Endothelial cell (in vitro differentiated cells): ENCODE measurements around the gene CCDC7. TPM values are rescaled to one million over a fixed set of nuclear protein-coding genes. Genes with fewer than 3 reads are reported as not detected.
"Not testable (repeated sequence)": the region's sequence is repeated elsewhere in the genome, so short reads cannot be mapped to it uniquely, and the experiment has no call there.

Source experiments
- DNase-seq: peaks from one replicate; pipeline ENCODE4 v3.0.0; 2021; ENCODE audit warnings: low spot score
- H3K27ac Mint-ChIP-seq: one replicate; pipeline ENCODE4 v1.8.0; 2021; ENCODE audit warnings: mixed read lengths, inconsistent platforms; ENCODE audit not compliant: unreplicated experiment
- H3K27me3 Mint-ChIP-seq: one replicate; pipeline ENCODE4 v1.8.0; 2021; ENCODE audit warnings: mild to moderate bottlenecking, moderate library complexity, mixed read lengths, inconsistent platforms; ENCODE audit not compliant: unreplicated experiment
- H3K36me3 Mint-ChIP-seq: one replicate; pipeline ENCODE4 v1.8.0; 2021; ENCODE audit warnings: mild to moderate bottlenecking, low read depth, mixed read lengths, inconsistent platforms; ENCODE audit not compliant: unreplicated experiment
- H3K4me1 Mint-ChIP-seq: one replicate; pipeline ENCODE4 v1.8.0; 2021; ENCODE audit warnings: mild to moderate bottlenecking, mixed read lengths, inconsistent platforms; ENCODE audit not compliant: unreplicated experiment
- H3K4me3 Mint-ChIP-seq: one replicate; pipeline ENCODE4 v1.8.0; 2021; ENCODE audit warnings: mild to moderate bottlenecking, mixed read lengths, inconsistent platforms; ENCODE audit not compliant: unreplicated experiment
- H3K9me3 Mint-ChIP-seq: one replicate; pipeline ENCODE4 v1.8.0; 2021; ENCODE audit warnings: mixed read lengths, inconsistent platforms; ENCODE audit not compliant: unreplicated experiment
- total RNA-seq: library from RNA; stranded (reverse); fragmentation: NEBNext Ultra II Directional; extraction: Animal tissue kit (Norgen Biotek cat#: 25700); gene quantifications from one replicate; pipeline ENCODE4 v1.2.1, GENCODE V29; 2021; ENCODE audit not compliant: unreplicated experiment
- TF ChIP-seq, protein P1 (sequence below): fragments of 200-600 bp; sonication (generic); IDR thresholded peaks from one replicate; pipeline ENCODE4 v1.5.0; 2021; ENCODE audit warnings: antibody characterized with exemption; ENCODE audit not compliant: unreplicated experiment

The CCDC7 gene
- total RNA-seq, 1 donor from 2014 or later: 5.4 TPM

DNA sequence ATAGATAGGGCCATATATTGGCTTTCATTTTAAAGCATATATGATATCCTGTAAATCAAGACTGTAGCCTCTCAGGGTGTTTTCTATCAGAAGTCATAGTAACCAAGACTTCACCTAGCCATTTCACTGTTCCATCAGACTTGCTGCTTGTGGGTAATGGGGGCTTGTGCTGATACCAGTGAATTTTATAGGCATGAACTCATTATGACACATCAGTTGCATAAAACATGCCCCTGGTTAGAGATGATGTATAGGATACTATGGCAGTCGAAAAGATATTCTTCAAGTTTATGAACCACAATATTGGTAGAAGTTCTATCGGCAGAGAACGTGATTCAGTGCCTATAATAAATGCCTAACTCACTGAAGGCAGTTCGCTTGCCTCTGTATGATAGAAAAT lies 305.6 kb downstream of the CCDC7 start:
- H3K4me1 Mint-ChIP-seq: no peaks in the 10 kb centered on the region
- no peaks in the 10 kb centered on the region for H3K9me3 Mint-ChIP-seq
- no peak overlapping the region for H3K27ac Mint-ChIP-seq
- peaks cover 3% of the 10 kb centered on the region for H3K27me3 Mint-ChIP-seq
- H3K36me3 Mint-ChIP-seq: peaks cover 12% of the 10 kb centered on the region
- no peak overlapping the region for H3K4me3 Mint-ChIP-seq
- TF ChIP-seq, protein P1, sequence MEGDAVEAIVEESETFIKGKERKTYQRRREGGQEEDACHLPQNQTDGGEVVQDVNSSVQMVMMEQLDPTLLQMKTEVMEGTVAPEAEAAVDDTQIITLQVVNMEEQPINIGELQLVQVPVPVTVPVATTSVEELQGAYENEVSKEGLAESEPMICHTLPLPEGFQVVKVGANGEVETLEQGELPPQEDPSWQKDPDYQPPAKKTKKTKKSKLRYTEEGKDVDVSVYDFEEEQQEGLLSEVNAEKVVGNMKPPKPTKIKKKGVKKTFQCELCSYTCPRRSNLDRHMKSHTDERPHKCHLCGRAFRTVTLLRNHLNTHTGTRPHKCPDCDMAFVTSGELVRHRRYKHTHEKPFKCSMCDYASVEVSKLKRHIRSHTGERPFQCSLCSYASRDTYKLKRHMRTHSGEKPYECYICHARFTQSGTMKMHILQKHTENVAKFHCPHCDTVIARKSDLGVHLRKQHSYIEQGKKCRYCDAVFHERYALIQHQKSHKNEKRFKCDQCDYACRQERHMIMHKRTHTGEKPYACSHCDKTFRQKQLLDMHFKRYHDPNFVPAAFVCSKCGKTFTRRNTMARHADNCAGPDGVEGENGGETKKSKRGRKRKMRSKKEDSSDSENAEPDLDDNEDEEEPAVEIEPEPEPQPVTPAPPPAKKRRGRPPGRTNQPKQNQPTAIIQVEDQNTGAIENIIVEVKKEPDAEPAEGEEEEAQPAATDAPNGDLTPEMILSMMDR: no peak
- no peak for DNase-seq

DNA sequence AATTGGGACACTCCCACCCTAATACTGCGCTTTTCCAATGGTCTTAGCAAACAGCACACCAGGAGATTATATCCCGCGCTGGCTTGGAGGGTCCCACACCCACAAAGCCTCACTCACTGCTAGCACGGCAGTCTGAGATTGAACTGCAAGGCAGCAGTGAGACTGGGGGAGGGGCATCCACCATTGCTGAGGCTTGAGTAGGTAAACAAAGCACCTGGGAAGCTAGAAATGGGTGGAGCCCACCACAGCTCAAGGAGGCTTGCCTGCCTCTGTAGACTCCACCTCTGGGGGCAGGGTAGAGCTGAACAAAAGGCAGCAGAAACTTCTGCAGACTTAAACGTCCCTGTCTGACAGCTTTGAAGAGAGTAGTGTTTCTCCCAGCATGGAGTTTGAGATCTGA lies 309.0 kb downstream of the CCDC7 start:
- H3K27ac Mint-ChIP-seq, DNase-seq, H3K4me3 Mint-ChIP-seq, H3K4me1 Mint-ChIP-seq, H3K27me3 Mint-ChIP-seq: not testable (repeated sequence)
- peaks cover 11% of the 10 kb centered on the region for H3K9me3 Mint-ChIP-seq
- H3K36me3 Mint-ChIP-seq: peaks cover 11% of the 10 kb centered on the region

DNA sequence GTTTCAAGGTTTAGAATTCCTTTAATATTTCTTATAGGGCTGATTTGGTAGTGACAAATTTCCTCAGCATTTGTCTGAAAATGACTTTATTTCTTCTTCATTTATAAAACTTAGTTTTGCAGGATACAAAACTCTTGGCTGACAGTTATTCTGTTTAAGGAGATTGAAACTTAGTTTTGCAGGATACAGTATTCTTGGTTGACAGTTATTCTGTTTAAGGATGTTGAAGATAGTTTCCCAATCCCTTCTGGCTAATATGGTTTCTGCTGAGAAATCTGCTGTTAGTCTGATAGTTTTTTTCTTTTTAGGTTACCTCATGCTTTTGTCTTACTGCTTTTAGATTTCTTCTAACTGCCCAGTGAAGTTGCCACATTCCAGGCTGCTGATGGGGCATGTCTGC lies 325.3 kb downstream of the CCDC7 start:
- no peak overlapping the region for H3K4me3 Mint-ChIP-seq
- DNase-seq: no peak
- no peak overlapping the region for H3K27ac Mint-ChIP-seq
- H3K4me1 Mint-ChIP-seq: no peaks in the 10 kb centered on the region
- peaks cover 10% of the 10 kb centered on the region for H3K36me3 Mint-ChIP-seq
- no peaks in the 10 kb centered on the region for H3K27me3 Mint-ChIP-seq
- TF ChIP-seq, protein P1: no peak
- peaks cover 6% of the 10 kb centered on the region for H3K9me3 Mint-ChIP-seq

DNA sequence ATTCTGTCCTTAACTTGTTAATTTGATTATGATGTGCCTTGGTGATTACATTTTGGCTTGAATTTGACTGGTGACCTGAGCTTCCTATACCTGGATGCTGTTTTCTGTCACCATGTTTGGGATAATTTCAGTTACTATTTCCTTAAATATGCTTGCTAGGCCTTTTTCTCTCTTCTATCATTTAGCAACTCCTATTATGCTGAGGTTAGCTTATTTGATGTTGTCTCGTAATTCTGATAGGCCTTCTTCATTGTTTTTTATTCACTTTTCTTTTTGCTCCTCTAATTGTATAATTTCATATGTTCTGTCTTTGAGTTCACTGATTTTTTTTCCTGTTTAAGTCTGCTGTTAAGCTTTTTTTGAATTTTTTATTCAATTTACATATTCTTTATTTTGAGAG lies 327.2 kb downstream of the CCDC7 start:
- H3K27ac Mint-ChIP-seq: no peak overlapping the region
- DNase-seq: no peak
- no peak overlapping the region for H3K4me3 Mint-ChIP-seq
- peaks cover 10% of the 10 kb centered on the region for H3K36me3 Mint-ChIP-seq
- H3K9me3 Mint-ChIP-seq: peaks cover 6% of the 10 kb centered on the region
- H3K27me3 Mint-ChIP-seq: no peaks in the 10 kb centered on the region
- H3K4me1 Mint-ChIP-seq: no peaks in the 10 kb centered on the region
- TF ChIP-seq, protein P1: no peak

DNA sequence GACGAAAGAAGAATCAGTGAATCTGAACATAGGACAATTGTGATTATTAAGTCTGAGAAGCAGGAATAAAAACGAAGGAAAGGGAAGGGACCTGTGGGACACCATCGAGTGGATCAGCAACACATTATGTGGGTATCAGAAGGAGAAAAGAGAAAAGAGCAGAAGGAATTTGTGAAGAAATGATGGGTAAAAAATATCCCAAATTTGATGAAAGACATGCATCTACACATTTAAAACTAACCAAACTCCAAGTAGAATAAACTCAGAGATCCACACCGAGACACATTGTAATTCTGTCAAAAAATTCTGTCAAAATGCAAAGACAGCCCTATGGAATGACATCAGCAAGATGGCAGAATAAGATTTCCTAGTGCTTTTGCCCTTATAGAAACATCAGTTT lies 341.0 kb downstream of the CCDC7 start:
- Mint-ChIP-seq H3K4me1 (no peaks in the 10 kb centered on the region), H3K36me3 (no peaks in the 10 kb centered on the region), H3K27ac (no peak overlapping the region)

More for the DNA sequence above, 341.0 kb downstream of the CCDC7 start:
- H3K4me3 Mint-ChIP-seq: no peak overlapping the region
- H3K27me3 Mint-ChIP-seq: no peaks in the 10 kb centered on the region
- no peak for DNase-seq
- H3K9me3 Mint-ChIP-seq: no peaks in the 10 kb centered on the region
- TF ChIP-seq, protein P1: no peak
